PC-3 (cell line): ENCODE measurements around the gene RAI14.

Experiments used
- EZH2 ChIP-seq: fragments of 300-600 bp; sonication (generic); IDR thresholded peaks from one replicate; pipeline ENCODE4 v1.6.1; 2017; ENCODE audit warnings: antibody characterized with exemption, mild to moderate bottlenecking, low read length; ENCODE audit not compliant: unreplicated experiment
- TF ChIP-seq, protein P1 (sequence below): fragments of 300-600 bp; sonication (generic); conservative IDR thresholded peaks from 2 replicates; pipeline ENCODE4 v1.5.1; 2017; ENCODE audit warnings: antibody characterized with exemption, low read depth, mild to moderate bottlenecking, low read length

- TF ChIP-seq, protein P1, sequence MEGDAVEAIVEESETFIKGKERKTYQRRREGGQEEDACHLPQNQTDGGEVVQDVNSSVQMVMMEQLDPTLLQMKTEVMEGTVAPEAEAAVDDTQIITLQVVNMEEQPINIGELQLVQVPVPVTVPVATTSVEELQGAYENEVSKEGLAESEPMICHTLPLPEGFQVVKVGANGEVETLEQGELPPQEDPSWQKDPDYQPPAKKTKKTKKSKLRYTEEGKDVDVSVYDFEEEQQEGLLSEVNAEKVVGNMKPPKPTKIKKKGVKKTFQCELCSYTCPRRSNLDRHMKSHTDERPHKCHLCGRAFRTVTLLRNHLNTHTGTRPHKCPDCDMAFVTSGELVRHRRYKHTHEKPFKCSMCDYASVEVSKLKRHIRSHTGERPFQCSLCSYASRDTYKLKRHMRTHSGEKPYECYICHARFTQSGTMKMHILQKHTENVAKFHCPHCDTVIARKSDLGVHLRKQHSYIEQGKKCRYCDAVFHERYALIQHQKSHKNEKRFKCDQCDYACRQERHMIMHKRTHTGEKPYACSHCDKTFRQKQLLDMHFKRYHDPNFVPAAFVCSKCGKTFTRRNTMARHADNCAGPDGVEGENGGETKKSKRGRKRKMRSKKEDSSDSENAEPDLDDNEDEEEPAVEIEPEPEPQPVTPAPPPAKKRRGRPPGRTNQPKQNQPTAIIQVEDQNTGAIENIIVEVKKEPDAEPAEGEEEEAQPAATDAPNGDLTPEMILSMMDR = no peak
- no peak for TF ChIP-seq EZH2
Measured at GRCh38 chr5:34632807-34633422, 23.2 kb upstream of the RAI14 start.
